NK-92 treated with Interleukin-12 subunit alpha and Interleukin-12 subunit beta, amount 100 ng/mL, for 24 hours (cell line): Measurements from ENCODE around the gene DMRT3.
"Not testable (repeated sequence)": the region's sequence is repeated elsewhere in the genome, so short reads cannot be mapped to it uniquely, and the experiment has no call there.

ENCODE experiments used
- DNase-seq: peaks from one replicate; lab custom pipeline; 2025; lab: John Stamatoyannopoulos, UW

DMRT3 gene

DNA sequence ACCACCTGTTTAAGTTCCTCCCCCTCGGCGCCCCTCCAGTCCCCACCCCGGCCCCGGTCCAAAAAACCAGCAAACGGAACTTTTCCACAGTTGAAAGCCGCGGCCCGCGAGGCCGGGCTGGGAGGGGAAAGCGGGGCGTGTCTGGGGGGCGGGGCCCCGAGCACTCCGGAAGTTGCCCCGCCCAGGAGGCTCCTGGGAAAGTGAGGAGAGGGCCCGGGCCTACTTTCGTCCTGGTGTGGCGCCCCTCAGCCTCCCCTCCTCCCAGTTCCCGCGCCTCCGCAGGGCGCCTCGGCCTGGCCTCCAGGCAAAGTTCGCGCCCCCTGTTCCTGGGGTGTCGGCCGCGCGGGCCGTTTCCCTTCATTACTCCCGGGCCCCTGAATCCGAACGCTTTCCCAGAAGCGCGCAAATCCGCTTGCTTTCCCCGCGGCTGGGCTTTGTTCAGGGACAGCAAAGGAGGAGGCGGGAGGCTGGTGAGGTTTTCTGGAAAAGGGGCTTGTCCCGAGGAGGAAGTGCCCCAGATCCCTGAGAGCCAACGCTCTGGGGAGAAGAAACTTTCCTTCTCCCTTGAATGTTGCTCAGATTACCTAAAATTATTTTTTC is 4.5 kb upstream of the DMRT3 start:
- no peak for DNase-seq

DNA sequence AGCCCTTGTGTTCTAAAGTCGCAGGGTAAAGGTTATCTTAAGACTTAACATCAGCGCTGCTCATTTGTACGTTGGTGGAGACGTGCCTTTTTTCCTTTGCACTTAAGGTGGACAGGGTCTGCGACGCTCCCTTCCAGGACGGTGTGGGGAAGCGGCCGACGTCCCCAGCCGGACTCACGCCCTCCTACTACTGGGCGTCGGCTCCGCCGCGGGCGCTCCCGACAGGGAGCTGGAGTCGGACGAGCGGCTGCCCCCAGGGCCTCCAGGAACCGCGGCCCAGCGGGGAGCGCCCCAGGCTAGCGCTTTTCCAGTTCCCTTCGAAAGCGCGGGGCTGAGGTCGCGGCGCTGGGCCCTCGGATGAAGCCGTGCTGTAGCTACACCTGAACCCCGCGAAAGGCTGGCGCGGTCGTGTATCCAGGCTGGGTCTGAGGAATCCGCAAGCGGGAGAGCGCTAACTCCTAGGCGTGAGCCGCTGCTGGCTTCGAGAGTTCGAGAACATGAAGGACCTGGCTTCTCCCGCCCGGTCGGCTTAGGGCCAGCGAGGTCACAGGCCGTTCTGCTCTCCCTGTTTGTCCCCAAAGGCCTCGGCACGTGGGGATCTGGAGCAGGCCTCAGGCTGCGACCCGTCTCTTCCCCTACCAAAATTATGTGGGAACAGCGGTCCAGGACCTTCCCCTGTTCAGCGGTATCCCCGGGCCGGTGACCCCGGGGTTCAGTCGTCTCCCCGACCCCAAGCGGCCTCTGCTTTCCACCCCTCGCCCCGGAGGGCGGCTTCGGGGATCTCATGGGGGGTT is 3.8 kb upstream of the DMRT3 start:
- no peak for DNase-seq

DNA sequence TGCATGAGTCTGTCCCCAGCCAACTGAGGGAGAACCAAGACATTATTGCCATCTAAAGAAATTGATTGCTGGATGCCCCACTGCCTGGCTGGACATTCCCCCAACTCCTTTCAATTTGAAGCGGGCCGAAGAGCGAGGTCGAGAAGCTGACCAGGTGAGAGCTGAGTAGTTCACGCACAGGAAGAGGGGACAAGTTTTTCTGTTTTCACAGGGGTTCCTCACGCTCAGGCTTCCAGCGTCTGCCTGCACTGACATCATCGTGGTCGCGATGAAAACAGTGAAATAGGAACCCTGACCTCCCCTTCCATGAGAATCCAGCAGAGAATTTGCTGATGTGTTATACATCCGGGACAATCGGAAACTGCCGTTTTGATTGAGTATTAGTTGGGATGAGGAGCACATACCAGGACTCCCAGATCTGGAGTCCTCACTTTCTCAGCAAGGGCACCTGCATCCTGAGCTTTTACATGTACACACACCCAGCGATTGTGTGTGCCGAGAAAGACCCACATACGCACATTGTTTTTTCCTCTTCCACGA is 3.1 kb upstream of the DMRT3 start:
- DNase-seq: no peak

DNA sequence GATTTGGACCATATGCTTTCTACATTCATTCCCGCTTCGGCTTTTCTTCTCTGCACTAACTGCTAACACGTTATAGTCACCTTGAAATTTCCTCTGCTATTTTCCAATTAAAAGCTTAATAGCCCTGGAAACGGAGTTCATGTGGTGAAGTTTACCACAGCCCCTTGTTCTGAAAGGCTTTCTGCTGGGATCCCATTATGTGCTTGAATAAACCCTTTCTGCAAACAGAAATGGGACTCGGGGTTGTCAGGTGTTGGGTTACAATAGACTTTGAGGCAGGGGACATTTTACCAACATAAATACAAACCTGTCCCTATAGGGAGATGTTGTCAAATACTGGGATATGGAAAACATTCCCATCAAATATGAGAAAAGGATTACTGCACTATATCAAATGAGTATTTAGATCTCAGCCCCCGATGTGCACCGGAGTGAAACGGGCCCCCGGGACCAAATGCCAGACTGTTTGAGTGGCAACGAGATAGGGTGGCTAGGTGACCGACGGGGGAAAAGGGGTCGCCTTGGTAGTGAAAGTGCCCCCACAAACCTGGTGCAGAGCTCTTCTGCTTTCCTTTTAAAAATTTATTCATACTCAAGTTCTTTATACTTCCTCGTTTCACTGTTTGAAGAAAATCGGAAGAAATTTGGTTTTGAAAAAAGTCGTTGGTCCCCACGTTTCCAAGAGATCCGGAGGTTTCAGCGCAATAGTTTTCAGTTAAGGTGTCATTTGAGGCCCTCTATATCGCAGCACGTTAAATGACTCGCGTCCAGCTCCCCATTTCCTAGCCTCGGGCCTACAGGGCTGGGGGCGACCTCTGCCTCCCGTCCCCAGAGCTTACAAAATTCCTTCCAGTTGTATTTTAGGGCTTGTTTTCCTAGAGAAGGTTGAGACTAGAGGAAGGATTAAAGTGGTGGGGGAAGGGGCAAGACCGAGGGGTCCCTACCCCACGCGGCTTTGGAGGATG is 2.1 kb upstream of the DMRT3 start:
- DNase-seq: no peak

DNA sequence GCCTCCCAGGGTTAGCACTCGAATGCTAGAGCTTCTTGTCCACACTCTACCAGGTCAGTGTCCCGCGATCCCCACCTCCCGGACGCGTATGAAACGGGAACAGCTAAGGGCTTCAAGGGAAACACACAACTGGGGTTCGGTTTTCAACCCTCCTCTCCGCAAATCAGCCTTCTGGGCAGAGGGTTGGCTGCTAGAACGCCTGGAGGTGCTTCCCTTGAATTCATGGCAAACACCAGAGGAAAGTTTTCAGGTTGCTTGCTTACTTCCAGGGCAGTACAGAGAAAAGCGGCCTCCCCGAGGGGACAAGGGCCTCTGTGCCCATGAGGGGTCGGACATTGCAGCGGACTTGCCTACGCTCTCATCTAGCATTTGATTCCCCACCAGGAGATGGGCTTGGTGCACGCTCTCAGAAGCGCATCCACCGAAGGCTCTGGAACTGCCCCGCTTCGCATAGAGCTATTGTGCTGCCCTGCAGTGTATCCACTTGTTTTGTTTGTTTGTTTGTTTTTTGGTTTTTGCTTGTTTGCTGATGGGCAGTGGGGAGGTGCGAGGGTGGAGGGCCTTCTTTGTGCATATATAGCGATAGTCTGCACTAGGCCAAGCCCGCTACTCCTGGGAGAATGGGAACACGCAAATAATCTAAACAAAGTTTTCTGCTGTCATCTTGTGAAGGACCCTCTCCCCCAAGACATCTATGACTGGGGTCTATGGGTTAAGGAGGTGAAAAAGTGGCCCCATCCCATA is 1.3 kb upstream of the DMRT3 start:
- no peak for DNase-seq

DNA sequence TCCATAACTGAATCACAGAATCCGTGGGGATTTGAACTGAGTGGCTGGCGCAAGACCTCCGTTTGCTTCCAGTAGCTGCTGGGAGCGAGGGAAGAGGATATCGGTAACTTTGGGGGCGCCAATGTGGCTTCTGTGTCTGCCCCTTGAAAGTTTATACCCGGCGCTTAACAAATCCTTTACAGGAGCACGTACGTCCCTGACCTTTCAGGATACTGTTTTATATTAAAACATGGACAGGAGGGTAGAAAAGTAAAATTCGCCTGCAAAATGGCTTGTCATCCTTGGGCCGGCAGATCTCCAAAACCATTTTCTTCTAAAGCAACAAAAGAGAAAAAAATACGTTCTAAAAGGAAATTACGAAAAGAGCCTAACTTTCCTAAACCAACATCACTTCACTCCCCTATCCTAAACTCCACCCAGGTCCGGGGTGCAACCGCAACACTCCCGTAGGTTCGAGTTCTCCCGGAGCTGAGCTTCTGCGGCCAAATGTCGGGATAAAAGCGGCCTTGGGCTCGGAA is 656 bp upstream of the DMRT3 start:
- no peak for DNase-seq

DNA sequence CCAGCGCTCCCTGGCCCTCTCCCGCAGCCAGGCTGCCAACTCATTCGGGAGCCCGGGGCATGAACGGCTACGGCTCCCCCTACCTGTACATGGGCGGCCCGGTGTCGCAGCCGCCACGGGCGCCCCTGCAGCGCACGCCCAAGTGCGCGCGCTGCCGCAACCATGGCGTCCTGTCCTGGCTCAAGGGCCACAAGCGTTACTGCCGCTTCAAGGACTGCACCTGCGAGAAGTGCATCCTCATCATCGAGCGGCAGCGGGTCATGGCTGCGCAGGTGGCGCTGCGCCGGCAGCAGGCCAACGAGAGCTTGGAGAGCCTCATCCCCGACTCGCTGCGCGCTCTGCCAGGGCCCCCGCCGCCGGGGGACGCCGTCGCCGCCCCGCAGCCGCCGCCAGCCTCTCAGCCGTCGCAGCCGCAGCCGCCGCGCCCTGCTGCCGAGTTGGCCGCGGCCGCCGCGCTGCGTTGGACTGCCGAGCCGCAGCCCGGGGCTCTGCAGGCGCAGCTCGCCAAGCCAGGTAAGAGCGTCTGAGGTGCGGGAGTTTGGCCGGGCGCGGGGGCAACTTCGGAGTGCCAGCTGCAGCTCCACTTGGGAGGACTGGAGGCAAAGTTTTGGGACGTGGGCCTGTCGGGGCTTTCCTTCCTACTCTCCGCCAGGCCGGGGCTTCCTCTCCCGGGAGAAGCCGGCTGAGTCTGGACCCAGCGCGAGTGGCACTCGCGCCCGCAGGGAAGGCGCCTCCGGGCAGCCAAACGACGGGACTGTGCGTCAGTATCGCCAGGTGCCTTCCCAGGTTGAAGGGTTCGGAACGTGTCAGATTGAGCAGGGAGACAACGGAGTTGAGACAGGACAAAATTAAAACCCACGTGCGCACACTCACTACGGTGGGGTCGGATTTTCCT is 735 bp downstream of the DMRT3 start:
- DNase-seq: no peak

DNA sequence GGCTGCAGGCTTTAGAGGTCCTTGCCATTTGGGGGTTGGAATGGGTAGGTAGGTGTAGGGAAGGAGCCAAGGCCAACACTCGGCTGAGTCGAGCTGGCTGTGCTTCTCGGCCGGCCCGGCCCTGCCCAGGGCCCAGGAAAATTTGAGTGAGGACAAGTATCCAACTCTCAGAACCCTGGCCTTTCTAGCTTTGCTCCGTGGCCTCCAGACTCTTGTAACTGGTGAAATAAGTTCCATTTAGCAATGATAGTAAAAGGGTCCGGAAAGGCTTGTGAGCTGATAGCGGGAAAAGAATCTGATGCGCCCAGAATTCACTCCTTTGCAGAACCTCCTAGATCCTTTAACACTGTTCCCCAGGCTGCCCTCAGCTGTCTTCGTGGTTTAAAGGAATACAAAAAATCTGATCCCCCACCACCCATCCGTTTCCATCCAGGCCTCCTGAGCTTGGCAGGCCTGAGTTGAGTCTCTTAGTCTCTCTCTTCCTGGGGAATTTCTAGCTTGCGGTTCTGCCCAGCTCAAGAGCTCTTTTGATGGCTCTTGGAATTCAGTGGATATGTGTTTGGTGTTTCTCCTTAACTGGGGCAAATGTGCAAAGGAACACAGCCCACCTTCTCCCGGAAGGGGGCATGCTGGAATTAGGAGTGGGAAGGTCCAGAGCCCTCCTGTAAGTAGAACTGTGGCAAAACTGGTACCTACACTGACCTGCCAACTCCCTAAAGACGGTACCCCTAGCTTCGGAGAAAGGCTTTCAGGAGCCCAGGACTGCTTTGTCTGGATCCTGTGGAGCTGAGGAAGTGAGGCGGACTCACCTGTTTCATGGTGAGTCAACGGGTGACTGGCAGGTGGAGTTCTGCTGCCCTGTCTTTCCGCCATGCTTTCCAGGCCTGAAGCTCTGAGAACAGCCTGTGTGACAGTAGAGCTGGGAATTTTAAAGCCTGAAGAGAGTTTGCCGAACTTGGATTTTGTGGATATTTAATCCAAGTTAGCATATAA is 1.7 kb downstream of the DMRT3 start:
- no peak for DNase-seq

DNA sequence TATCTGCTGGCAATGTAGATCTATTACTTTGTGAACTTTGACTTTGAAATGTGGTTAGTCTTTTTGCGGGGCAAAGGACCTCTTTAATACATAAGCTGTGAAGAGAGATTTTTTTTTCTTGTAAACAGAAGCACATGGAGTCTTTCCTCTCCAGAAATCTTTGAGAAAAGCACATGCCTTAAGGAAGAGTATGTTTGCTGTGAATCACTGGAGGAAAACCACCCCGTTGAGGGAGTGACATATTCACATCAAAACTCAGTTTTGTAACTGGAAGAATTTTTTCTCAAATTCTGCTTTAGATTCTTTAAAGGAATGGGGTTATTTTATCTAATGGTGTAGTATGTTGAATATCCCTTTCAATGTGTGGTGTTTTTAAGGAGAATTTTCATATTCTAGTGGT is 3.5 kb downstream of the DMRT3 start:
- DNase-seq: no peak

DNA sequence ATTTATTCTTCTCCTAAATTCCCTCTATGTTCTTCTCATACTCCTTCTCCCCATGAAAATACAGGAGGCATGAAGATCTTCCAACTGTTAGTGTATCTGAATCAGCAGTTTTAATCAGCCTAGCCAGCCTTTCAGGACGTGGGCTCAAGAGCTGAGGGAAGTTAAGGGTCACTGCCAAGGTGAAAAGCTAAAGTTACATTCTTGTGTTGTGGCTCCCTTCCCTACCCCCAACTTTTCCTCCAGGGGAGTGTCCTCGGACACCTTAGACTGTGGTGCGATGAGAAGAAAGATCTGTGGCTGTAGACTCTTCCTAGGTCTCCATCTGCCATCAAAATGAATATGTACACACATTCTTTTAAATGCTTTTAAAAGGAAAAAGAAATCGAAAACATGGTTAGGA is 4.2 kb downstream of the DMRT3 start:
- DNase-seq: no peak

DNA sequence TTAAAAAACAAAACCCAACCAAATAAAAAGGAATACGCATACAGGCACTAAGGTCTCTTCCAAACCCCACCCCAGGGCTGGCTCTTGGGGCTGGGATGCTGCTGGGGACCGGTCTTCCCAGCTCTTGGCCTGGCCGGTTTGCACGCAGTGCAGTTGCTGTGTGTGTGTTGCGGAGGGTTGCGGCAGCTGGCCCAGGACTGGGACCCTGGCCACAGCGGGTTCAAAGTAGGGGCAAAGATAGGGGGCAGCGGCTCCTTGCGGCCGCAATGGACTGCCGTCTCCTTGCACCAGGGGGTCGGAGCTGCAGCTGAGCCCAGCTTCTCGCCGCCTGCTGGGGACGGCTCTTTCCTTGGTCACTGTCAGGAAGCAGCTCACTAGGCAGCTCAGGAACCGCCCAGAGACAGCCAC is 5.0 kb downstream of the DMRT3 start:
- no peak for DNase-seq

DNA sequence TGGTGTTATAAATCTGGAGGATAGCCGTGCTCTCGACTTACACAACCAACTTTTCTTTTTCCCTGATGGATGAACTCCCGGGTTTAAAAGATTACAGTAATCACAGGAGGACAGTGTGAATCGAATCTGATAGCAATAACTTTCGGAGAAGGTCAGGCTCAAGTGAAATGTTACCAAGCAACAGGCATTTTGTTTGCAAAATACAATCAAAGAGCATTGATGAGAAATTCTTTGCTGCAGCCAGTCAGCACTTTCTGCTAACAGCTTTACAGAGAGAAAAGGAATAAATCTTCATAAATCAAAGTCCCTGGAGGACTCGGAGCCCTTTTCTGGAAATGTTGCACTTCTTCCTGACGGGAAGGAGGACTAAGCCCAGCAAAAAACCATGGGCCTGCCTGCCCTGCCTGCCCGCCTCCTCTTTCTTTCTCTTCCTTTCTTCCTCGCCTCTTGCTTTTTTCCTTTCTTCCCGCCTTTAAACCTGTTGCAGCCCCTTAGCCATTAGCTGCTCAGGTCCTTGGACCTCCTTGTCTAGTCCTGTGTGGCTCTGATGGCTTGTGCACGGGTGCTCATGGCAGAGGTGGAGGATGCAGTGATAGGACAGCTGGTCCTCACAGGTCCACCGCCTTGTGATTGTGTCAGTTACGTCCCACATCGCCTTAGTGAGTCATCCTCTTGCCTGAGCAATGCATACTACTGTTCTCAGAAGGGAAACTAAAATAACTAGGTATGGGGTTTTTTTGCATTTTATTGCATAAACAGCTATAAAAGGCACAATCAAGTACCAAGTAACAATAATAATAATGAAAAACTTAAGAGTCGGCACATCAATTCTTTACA is 6.2 kb downstream of the DMRT3 start:
- DNase-seq: peak; percentile 68

DNA sequence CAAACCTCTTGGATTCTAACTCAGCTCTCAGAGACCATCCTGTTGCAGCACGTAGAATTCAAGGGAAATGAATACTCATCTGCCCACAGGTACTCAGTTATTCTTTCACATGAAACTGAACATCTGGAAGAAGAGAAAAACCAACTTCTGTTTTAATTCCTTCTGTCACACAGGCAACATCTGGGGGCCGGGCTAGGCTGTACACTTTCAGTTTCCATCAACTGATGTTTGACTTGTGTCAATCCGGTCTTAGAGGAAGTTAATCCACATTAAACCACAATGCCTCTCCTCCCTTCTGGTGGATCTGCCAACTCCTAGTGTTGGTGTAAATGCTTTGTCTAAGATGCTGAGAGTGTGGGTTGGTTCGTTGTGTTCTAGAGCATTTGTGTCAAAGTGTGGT is 17.6 kb downstream of the DMRT3 start:
- no peak for DNase-seq

DNA sequence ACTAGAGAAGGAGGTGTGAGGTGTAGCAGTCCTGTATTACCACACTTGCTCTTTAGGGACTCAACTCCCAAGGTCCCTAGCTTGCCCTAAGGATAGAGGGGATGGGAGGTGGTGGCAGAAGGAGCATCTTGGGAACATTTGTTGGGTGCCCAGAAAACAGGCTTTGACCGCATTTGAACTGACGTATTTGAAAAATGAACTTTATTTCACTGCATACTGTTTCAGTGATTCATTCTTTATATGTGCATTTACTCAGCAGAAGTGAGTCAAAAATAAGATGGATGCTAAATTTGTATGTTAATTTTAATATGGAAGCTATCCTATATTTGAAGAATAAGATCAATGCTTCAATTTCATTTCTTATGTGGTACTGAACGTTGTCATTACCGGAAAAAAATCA is 18.7 kb downstream of the DMRT3 start:
- DNase-seq: no peak

DNA sequence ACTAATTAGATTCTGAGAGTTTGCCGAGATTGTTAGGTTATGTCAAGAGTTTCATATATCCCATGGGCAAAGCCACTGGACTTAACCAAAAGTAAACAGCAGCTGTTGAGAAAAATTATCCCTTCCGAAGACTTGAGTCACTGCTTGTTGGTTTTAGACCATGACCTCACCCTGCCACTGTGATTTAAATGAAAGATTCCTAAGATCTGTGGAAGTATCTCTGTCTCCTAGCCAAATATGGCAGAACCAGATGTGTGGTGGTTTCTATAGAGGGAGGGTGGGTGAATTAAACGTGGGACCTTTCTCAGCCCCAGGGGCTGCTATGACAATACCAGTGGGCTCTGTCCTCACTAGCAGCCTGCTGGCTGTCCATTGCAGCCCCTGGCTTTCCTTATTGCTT is 19.3 kb downstream of the DMRT3 start:
- no peak for DNase-seq

DNA sequence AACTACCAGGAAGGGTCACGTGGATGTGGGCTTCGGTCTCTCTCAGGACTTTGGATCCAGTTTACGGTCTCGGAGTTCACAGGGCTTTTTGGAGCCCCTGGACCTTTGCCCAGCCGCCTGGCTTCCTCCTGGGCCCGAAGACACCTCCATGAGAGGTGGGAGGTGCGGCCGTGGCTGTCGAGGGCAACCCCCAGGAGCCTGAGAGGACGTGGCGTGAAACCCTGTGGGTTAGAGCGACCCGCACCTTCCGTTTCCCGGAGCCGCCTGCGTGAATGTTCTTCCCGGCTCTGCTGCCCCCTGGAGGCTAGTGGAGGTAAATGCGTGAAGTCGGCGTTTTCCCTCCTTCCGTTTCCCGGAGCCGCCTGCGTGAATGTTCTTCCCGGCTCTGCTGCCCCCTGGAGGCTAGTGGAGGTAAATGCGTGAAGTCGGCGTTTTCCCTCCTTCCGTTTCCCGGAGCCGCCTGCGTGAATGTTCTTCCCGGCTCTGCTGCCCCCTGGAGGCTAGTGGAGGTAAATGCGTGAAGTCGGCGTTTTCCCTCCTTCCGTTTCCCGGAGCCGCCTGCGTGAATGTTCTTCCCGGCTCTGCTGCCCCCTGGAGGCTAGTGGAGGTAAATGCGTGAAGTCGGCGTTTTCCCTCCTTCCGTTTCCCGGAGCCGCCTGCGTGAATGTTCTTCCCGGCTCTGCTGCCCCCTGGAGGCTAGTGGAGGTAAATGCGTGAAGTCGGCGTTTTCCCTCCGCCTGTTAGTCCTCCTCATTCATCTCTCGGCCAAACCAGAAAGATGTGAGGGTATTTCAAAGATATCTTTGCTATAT is 22.1 kb downstream of the DMRT3 start:
- not testable (repeated sequence) for DNase-seq

DNA sequence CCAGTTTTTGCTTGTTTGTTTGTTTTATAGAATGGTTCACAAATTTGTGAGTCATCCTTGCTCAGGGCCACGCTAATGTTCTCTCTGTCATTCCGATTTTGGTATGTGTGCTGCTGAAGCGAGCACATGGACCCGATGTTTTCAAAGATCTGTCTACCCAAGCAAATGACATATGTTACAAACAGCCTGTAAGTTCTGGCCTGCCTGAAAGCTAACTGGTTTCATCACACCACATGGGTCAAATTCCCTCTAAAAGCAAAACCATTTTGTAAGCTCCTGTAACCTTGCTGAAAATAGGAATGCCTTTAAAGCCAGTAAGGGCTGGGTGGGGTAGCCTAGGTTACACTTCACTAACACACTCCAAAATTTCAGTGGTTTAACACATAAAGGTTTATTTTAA is 25.4 kb downstream of the DMRT3 start:
- no peak for DNase-seq
